Ishikawa (cell line): ENCODE measurements around the gene VIP.

ENCODE experiments used
- CEBPB ChIP-seq: IDR thresholded peaks from 2 replicates; pipeline ENCODE4 v1.6.1; 2012
- CREB1 ChIP-seq: IDR thresholded peaks from 2 replicates; pipeline ENCODE4 v1.6.1; 2012; ENCODE audit warnings: low read depth
- EGR1 ChIP-seq: IDR thresholded peaks from 2 replicates; pipeline ENCODE4 v1.6.1; 2012
- EP300 ChIP-seq: IDR thresholded peaks from 2 replicates; pipeline ENCODE4 v1.6.1; 2012; ENCODE audit warnings: borderline replicate concordance
- MAX ChIP-seq: IDR thresholded peaks from 2 replicates; pipeline ENCODE4 v1.6.1; 2012
- NFIC ChIP-seq: IDR thresholded peaks from 2 replicates; pipeline ENCODE4 v1.6.1; 2012
- RAD21 ChIP-seq: IDR thresholded peaks from 2 replicates; pipeline ENCODE4 v1.6.1; 2012; ENCODE audit warnings: low read depth
- REST ChIP-seq: IDR thresholded peaks from 2 replicates; pipeline ENCODE4 v1.6.1; 2012; ENCODE audit warnings: low read depth, mild to moderate bottlenecking
- TAF1 ChIP-seq: IDR thresholded peaks from 2 replicates; pipeline ENCODE4 v1.6.1; 2012; ENCODE audit warnings: low read depth, mild to moderate bottlenecking
- TCF12 ChIP-seq: IDR thresholded peaks from 2 replicates; pipeline ENCODE4 v1.6.1; 2012; ENCODE audit warnings: low read depth
- TEAD4 ChIP-seq: IDR thresholded peaks from 2 replicates; pipeline ENCODE4 v1.6.1; 2012
- USF1 ChIP-seq: IDR thresholded peaks from 2 replicates; pipeline ENCODE4 v1.6.1; 2012

- TF ChIP-seq CREB1: no peak
- no peak for TF ChIP-seq TAF1
- TF ChIP-seq REST: no peak
- no peak for TF ChIP-seq CEBPB
- TF ChIP-seq EP300: no peak
- TF ChIP-seq RAD21: no peak
- no peak for TF ChIP-seq EGR1
- TF ChIP-seq TEAD4: no peak
- TF ChIP-seq MAX: no peak
- no peak for TF ChIP-seq TCF12
- TF ChIP-seq NFIC: no peak
- no peak for TF ChIP-seq USF1
Measured at GRCh38 chr6:152771061-152771687, 20.6 kb downstream of the VIP start.
